GM12872 (cell line): ENCODE results near the gene SNORC.

ENCODE experiments used
- TF ChIP-seq, protein P1 (sequence below): IDR thresholded peaks from 3 replicates; pipeline ENCODE4 v1.5.1; 2011; ENCODE audit warnings: low read depth, mild to moderate bottlenecking, low read length, moderate library complexity; ENCODE audit not compliant: insufficient read depth

The SNORC gene

DNA sequence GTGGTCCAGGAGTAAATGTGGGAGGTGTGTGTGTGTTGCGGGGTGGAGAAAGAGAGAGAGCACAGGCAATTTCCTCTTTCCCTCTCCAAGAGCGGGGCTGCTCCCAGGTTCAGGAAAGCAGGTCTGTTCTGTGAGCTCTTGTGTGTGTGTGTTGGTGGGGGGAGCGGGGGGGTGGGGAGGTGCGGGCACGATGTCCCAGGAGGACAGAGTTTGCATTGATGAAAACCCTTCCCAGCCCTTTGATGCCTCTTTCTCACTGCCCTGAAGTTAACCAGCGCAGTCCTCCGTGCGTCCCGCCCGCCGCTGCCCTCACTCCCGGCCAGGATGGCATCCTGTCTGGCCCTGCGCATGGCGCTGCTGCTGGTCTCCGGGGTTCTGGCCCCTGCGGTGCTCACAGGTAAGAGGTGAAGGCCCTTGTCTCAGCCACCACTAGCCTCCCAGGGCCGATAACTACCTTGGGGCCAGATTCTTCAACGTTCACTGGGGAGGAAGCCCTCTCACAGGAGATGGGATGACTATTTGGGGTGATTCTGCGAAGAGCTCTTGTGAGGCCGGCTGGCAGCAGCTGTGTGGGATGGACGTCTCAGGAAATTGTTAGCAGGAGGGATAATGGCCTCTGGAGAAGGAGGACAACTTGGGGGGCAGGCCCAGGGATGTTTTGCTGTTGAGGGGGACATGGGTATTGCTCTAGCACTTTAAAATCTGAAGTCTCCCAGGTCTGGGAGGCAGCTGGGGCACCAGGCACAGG lies at the start of gene SNORC:
TSS of gene SNORC (plus strand) at position 247 of the 748 bp plus-strand sequence. CDS start at position 325, 78 bp downstream.
- TF ChIP-seq, protein P1, sequence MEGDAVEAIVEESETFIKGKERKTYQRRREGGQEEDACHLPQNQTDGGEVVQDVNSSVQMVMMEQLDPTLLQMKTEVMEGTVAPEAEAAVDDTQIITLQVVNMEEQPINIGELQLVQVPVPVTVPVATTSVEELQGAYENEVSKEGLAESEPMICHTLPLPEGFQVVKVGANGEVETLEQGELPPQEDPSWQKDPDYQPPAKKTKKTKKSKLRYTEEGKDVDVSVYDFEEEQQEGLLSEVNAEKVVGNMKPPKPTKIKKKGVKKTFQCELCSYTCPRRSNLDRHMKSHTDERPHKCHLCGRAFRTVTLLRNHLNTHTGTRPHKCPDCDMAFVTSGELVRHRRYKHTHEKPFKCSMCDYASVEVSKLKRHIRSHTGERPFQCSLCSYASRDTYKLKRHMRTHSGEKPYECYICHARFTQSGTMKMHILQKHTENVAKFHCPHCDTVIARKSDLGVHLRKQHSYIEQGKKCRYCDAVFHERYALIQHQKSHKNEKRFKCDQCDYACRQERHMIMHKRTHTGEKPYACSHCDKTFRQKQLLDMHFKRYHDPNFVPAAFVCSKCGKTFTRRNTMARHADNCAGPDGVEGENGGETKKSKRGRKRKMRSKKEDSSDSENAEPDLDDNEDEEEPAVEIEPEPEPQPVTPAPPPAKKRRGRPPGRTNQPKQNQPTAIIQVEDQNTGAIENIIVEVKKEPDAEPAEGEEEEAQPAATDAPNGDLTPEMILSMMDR, result no peak

- TF ChIP-seq, protein P1, result no peak
Measured at GRCh38 chr2:232829988-232830387, 40.1 kb upstream of the SNORC start.

GRCh38 chr2:232831496-232831895 lies 38.6 kb upstream of the SNORC start:
- TF ChIP-seq, protein P1, result no peak

DNA sequence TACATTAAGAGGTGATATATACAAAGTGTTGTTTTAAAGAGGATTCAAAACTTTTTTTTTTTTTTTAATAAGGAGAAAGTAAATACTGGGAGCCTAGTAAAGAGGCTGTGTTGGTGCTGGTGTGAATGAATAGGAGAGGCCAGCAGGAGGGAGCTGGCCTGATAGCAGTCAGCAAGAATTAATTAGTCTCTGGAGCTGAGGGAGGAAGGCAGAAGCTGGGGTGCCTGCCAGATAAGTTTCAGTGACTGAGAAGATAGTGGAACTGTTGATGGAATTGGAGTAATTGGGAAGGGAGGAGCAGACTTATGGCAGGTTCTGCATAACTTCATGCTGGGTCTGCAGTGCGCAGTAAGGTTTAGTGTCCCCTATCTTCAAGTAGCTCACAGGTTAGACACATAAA lies 36.2 kb upstream of the SNORC start:
- TF ChIP-seq, protein P1, result no peak

DNA sequence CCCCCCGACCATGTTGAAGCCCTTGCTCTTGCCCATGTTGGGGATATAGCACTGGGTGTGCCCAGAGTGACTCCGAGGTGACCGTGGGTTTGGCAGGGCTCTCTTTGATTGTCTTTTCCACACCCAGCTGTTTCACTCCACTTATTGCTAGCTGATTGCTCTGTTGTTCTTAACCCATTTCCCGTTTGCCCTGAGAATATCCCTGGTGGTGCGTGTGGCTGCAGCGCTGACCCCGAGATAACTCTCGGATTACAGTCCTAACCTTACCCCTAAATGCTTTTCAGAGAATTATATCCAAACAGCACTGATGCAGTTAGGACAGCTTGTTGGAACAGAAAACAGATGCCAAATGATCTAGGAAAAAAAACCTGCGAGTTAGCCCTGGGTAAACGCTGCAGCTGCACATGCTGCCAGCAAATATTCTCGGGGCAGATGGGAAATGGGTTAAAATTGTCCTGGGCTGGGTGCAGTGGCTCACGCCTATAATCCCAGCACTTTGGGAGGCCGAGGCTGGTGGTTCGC lies 34.3 kb upstream of the SNORC start:
- TF ChIP-seq, protein P1, result no peak

DNA sequence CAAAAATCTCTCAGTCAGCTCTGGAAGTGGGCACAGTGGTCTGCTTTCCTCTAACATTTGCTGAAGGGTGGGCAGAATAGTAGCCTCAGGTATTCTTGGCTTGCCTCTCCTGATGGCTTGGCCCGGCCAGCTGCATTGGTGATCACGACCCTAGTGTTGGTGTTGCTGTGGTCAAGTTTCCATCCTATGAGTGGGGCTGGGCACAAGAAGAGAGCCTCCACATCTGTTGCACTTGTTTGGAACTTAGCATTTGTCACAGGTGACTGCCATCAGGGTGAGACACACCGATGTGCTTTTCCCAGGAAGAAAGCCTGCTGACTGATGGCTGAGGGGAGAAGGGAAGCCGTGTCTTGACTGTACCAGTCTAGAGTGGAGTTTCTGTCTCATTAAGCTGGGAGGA lies 33.1 kb upstream of the SNORC start:
- TF ChIP-seq, protein P1, result no peak

DNA sequence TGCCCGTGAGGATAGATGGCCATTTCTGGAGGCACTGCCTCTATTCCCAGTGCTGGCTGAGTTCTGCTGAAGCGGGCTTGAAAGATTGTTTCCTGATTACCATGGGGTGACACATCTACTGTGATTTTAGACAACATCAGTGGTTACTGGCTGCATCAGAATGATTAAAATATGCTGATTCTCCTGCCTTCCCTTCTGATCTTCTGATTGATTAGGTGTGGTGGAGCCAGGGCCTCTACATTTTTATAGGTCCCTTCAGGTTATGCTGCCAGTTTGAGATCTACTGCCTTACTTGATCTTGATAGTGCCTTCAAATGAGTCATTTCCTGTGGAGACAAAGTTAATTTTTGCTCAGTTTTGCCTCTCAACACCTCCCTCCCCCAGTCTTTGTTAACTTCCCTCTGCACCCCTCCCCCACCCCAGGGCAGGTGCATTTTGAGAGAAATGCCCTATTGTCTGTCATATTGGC lies 31.6 kb upstream of the SNORC start:
- TF ChIP-seq, protein P1, result no peak
